NCI-H146 treated with DMSO at 0.1 percent for 48 hours (cell line): ENCODE data around the gene FNTB.
A peak's percentile ranks its signal among the peaks of the same experiment; 100 is the strongest.
"Not testable (repeated sequence)": the region's sequence is repeated elsewhere in the genome, so short reads cannot be mapped to it uniquely, and the experiment has no call there.

Experiments
- DNase-seq: peaks from one replicate; lab custom pipeline; 2025; ENCODE audit not compliant: unreplicated experiment; lab: John Stamatoyannopoulos, UW

The FNTB gene

GRCh38 chr14:65080960-65081747, 94.5 kb downstream of the FNTB start:
- no peak for DNase-seq

DNA sequence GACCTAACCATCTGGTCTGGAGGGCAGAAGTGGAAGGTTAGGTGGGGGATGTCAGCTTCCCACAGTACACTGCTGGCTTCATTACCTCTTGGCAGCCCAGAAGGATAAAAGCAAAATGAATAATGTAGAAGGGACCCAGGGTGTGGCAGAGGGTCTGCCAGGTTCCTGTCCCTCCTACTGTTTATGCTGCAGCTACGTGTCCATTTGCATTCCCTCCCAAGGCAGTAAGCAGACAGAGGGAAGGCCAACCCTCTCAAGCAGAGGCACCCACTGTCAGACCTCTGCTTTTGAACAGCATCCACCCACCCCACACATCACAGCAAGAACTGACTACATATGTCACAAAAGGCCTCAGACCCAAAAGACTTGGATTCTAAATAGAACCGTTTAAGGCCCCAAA, 96.2 kb downstream of the FNTB start:
- no peak for DNase-seq

GRCh38 chr14:65084554-65085505, 98.1 kb downstream of the FNTB start:
- no peak for DNase-seq

DNA sequence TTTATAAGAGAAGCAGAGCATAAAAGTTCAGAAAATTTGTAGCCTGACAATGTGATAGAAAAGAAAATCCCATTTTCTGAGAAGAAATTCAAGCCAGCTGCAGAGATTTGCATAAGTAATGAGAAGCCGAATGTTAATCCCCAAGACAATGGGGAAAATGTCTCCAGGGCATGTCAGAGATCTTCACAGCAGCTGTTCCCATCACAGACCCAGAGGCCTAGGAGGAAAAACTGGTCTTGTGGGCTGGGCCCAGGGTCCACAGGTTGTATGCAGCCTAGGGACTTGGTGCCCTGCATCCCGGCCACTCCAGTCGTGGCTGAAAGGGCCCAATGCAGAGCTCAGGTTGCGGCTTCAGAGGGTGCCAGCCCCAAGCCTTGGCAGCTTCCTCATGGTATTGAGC, 100.0 kb downstream of the FNTB start:
- not testable (repeated sequence) for DNase-seq

DNA sequence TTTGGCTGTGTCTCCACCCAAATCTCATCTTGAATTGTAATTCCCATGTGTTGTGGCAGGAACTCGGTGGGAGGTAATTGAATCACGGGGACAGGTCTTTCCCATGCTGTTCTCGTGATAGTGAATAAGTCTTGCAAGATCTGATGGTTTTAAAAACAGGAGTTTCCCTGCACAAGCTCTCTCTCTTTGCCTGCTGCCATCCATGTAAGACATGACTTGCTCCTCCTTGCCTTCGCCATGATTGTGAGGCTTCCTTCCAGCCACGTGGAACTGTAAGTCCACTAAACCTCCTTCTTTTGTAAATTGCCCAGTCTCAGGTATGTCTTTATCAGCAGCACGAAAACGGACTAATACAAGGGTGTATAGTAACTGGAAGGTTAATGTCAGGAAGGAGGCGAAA, 101.1 kb downstream of the FNTB start:
- not testable (repeated sequence) for DNase-seq

DNA sequence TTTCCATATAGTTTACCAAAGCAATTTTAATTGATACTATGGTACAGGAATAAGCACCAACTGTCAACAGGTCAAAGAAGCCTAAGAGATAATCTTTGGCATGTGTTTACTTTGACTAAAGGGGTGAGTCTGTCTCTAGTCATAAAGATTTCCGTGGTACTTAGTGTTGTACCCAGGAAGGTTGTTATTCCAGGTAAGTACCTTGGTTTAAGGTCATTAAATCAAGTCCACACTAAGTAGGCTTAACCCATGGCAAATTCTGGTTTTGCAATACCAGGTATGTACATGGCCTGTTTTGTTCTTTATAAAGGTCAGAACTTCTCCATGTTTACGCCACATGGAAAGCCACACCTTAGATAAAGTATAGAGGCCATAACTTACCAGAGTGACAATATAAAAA, 105.7 kb downstream of the FNTB start:
- no peak for DNase-seq

- DNase-seq, result no peak
Observed at GRCh38 chr14:65095633-65096205, 109.0 kb downstream of the FNTB start.

DNA sequence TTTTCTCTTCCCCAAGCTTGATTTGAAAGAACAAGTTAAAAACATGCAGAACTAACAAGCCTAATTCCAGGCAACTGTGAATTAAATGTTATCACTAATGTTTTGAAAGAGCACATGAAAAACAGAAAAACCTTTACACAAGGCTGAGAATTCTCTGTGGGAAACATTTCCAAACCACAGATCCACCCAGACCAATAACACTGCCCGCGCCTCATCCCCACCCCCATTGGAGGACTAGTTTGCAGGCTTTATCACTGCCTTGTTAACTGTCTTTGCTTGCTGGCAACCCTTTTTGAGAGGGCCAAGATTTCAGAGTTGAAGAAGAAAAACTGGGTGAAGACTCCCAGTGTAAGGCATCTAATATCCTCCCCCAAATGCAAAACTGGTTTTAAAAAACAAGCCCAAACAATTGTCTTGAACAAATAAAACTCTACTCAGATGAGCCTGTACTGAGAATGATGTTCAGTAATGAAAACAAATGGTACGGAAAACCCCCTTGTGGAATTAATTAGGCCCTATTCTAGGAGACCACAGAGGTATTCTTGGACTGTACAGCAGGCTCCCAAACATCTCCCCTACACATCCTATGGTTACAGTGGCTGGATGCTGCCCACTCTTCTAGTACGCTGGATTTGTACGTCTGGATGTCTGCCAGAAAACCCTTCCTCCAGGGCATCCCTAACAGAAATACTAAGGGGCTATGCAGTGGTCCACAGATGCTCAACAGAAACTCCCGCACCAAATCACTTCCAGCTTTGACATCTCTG, 109.8 kb downstream of the FNTB start:
- DNase-seq, result no peak

GRCh38 chr14:65098586-65098985, 111.9 kb downstream of the FNTB start:
- no peak for DNase-seq

- no peak for DNase-seq
Observed at GRCh38 chr14:65100922-65101541, 114.3 kb downstream of the FNTB start.

DNA sequence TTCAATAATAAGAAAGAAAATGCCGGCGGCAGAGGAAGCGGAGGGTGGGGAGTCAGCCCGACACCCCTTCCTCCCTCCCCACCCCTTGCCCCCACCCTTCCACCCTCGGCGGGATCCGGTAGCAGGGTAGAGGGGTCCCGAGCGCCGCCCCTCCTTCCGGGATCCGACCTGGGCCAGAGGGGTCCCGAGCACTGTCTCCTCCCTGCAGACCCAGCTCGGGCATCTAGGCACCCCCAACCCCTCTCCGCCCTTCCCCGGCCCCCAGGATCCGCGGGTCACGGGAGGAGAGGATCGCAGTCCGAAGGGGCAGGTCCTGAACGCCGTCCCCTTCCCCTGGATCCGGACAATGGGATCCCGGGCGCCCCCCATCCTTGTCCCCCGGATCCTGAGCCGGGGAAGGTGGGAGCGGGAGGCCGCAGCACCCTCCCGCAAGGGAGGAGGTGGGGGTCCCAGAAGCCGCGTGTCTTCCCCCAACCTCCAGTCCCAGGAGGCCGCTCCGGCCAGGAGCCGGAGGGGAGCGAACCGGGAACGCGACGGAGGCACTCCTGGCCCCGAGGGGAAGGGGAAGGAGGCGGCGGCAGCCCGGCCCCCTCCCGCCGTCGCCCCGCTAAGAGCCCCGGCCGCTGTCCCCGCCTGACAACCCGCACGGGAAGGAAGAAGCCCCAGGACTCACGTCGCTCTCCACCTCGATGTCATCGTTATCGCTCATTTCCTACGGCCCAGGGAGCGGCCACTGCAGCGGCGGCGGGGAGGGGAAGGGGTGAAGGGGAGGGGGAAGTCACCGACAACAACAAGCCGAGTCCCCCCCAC, 115.1 kb downstream of the FNTB start:
- DNase-seq, result no peak

DNA sequence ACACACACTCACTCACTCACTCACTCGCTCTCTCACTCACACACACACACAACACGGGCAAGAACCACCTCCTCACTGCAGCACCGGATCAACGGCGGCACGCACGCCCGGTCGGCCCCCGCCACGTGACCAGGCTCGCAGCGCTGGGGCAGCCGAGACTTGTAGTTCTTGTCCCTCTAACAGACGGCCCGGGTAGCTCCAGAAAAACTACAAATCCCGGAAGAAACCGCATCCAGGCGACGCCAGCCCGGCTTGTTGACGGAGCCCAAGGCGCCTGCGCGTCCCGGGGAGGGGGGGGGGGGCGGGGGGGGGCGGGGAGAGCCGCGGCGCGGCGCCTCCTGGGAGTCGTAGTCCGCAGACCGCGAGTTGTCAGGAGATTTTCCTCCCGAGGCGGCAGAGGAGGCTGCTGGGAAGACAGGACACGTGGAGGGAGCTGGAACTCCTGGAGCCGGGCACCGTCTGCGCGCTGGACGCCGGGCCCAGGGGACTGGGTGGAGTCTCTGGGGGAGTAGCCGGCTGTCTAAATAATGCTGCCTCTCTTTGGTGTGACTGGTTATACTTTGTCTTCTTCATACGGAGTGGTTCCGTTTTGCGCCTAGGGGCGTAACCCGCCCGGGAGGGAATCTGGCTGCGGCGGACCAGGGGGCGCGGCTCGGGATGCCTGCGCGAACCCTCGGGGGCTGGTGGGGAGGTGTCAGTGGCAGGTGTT, 115.9 kb downstream of the FNTB start, which contains the start of gene MAX:
Gene MAX, minus strand, starts transcription at position 77 of the 709 bp plus-strand sequence. CDS start 178 bp downstream, outside the sequence.
- DNase-seq, result peak; percentile 82

DNA sequence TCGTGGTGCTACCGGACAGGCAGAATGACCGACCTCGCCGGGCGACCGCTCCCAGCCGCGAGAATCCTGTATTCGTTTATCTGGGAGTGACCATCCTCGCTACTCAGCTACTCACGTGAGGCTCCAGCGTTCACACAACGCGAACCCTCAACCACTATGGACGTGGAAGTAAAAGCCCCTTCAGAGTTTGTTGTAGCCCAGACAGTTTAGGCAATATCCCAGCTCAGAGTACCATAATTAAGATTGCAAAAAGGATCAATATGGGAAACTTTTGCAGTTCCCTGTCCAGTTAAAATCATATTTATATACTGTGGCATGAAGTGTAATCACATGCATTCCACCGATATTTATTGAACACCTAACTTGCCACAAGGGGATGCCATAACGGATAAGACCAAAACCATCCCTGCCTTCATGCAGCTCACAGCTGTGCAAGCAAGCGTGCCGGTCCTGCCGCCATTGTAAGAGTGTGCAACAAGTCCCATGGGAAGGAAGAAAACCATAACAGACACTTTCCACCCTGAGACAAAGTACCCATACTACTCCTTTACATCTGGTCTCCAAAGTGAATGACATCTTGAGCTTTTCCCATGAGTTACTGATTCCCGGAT, 116.6 kb downstream of the FNTB start:
- no peak for DNase-seq

GRCh38 chr14:65104791-65105190, 118.1 kb downstream of the FNTB start:
- no peak for DNase-seq

DNA sequence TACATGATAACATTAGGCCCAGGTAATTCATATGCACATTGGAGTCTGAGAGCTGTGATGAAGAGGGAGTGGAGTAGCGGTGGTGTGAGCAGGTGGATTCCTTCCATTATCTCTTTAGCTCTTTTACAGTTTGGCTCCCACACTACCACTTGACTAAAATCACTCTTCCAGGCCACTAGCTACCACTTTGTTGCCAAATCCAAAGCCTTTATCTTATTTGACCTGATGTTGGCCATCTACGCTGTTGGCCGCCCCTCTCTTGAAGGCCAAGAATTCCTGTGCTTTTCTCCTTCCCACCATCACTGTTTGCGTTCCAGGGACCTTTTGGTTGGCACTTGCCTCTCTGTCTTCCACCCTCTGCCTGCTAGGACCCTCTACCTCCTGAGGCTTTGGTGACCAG, 119.6 kb downstream of the FNTB start:
- DNase-seq, result no peak

DNA sequence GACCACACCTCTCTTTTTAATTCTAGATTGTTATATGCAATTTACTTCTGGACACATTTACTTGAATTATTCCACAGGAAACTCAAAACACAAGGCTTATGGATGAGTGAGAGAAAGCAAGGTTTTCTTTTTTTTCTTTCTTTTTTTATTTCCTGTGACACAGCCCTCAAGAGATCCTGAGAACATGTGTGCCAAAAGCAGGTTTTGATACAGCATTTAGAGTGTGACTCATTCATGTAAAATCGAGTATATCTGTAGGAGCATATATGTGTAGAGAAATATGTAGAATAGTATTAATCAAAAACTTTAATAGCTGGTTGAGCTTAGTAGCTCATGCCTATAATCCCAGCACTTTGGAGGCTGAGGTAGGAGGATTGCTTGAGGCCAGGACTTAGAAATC, 120.0 kb downstream of the FNTB start:
- no peak for DNase-seq

GRCh38 chr14:65107200-65107599, 120.5 kb downstream of the FNTB start:
- DNase-seq, result no peak

- DNase-seq, result no peak
Observed at GRCh38 chr14:65109357-65109756, 122.7 kb downstream of the FNTB start.
